H9 (cell line): ENCODE results near the gene IFI27L1. TPM values are rescaled to one million over a fixed set of nuclear protein-coding genes. Genes with fewer than 3 reads are reported as not detected.
A peak's percentile ranks its signal among the peaks of the same experiment; 100 is the strongest.

Source experiments
- DNase-seq: peaks from one replicate; pipeline ENCODE4 v3.0.0-alpha.2; 2017
- H2AFZ ChIP-seq: one replicate; pipeline ENCODE4 v1.6.1; 2013; ENCODE audit warnings: mild to moderate bottlenecking, low read length, control low read depth, moderate library complexity
- H2AK5ac ChIP-seq: 2 replicates; pipeline ENCODE4 v1.6.1; 2013; ENCODE audit warnings: low read length, control low read depth, mixed read lengths; ENCODE audit not compliant: insufficient read length
- H2BK120ac ChIP-seq: one replicate; pipeline ENCODE4 v1.6.1; 2013; ENCODE audit warnings: low read depth, mild to moderate bottlenecking, low read length, control low read depth, inconsistent platforms; ENCODE audit not compliant: poor library complexity, severe bottlenecking
- H2BK12ac ChIP-seq: 2 replicates; pipeline ENCODE4 v1.6.1; 2013; ENCODE audit warnings: low read length, control low read depth, mixed read lengths, low read depth; ENCODE audit not compliant: insufficient read length
- H2BK15ac ChIP-seq: 2 replicates; pipeline ENCODE4 v1.6.1; 2013; ENCODE audit warnings: low read depth, low read length, control low read depth
- H2BK20ac ChIP-seq: one replicate; pipeline ENCODE4 v1.6.1; 2013; ENCODE audit warnings: low read depth, mild to moderate bottlenecking, low read length, control low read depth, inconsistent platforms; ENCODE audit not compliant: poor library complexity, severe bottlenecking
- H2BK5ac ChIP-seq: 2 replicates; pipeline ENCODE4 v1.6.1; 2013; ENCODE audit warnings: low read length, control low read depth, mixed read lengths; ENCODE audit not compliant: insufficient read length
- H3K14ac ChIP-seq: 2 replicates; pipeline ENCODE4 v1.6.1; 2013; ENCODE audit warnings: low read length, control low read depth; ENCODE audit not compliant: insufficient read depth
- H3K18ac ChIP-seq: 2 replicates; pipeline ENCODE4 v1.6.1; 2013; ENCODE audit warnings: low read depth, mild to moderate bottlenecking, mixed read lengths, low read length, control low read depth; ENCODE audit not compliant: insufficient read length
- H3K23ac ChIP-seq: 2 replicates; pipeline ENCODE4 v1.6.1; 2013; ENCODE audit warnings: low read length, control low read depth, mixed read lengths, low read depth; ENCODE audit not compliant: insufficient read length
- H3K23me2 ChIP-seq: 2 replicates; pipeline ENCODE4 v1.6.1; 2013; ENCODE audit warnings: low read depth, mild to moderate bottlenecking, mixed read lengths, low read length, control low read depth; ENCODE audit not compliant: insufficient read length, poor library complexity, severe bottlenecking
- H3K27ac ChIP-seq: 2 replicates; pipeline ENCODE4 v1.5.1; 2013; ENCODE audit warnings: low read length, control low read depth, mixed read lengths, low read depth; ENCODE audit not compliant: insufficient read length
- H3K27me3 ChIP-seq: 2 replicates; pipeline ENCODE4 v1.6.1; 2013; ENCODE audit warnings: low read length, control low read depth, inconsistent platforms; ENCODE audit not compliant: insufficient read depth
- H3K4ac ChIP-seq: 2 replicates; pipeline ENCODE4 v1.6.1; 2013; ENCODE audit warnings: low read depth, mild to moderate bottlenecking, control low read depth, inconsistent platforms, low read length, moderate library complexity
- H3K4me1 ChIP-seq: 2 replicates; pipeline ENCODE4 v1.6.1; 2013; ENCODE audit warnings: low read length, control low read depth, inconsistent platforms; ENCODE audit not compliant: insufficient read depth
- H3K4me2 ChIP-seq: 2 replicates; pipeline ENCODE4 v1.6.1; 2013; ENCODE audit warnings: low read length, control low read depth, mixed read lengths; ENCODE audit not compliant: insufficient read length, insufficient read depth
- H3K56ac ChIP-seq: 2 replicates; pipeline ENCODE4 v1.6.1; 2013; ENCODE audit warnings: low read depth, mild to moderate bottlenecking, mixed read lengths, low read length, control low read depth; ENCODE audit not compliant: insufficient read length
- H3K79me1 ChIP-seq: 2 replicates; pipeline ENCODE4 v1.6.1; 2013; ENCODE audit warnings: low read depth, mild to moderate bottlenecking, moderate library complexity, low read length, control low read depth, inconsistent platforms; ENCODE audit not compliant: insufficient read depth, poor library complexity, severe bottlenecking
- H3K79me2 ChIP-seq: 2 replicates; pipeline ENCODE4 v1.6.1; 2013; ENCODE audit warnings: low read length, control low read depth, inconsistent platforms; ENCODE audit not compliant: insufficient read depth
- H3K9ac ChIP-seq: 2 replicates; pipeline ENCODE4 v1.6.1; 2013; ENCODE audit warnings: low read length, control low read depth, mixed read lengths; ENCODE audit not compliant: insufficient read length; ENCODE audit errors: extremely low read depth
- H3K9me3 ChIP-seq: one replicate; pipeline ENCODE4 v1.6.1; 2013; ENCODE audit warnings: low read depth, low read length, inconsistent platforms; ENCODE audit not compliant: control insufficient read depth
- H3T11ph ChIP-seq: one replicate; pipeline ENCODE4 v1.6.1; 2013; ENCODE audit warnings: mild to moderate bottlenecking, low read length, control low read depth, inconsistent platforms
- H4K20me1 ChIP-seq: one replicate; pipeline ENCODE4 v1.6.1; 2013; ENCODE audit not compliant: control insufficient read depth, insufficient read length, insufficient read depth
- H4K5ac ChIP-seq: 2 replicates; pipeline ENCODE4 v1.6.1; 2013; ENCODE audit warnings: low read depth, mild to moderate bottlenecking, mixed read lengths, low read length, control low read depth; ENCODE audit not compliant: insufficient read length
- H4K8ac ChIP-seq: replicated peaks from 2 replicates; pipeline ENCODE4 v1.6.1; 2013; ENCODE audit warnings: low read length, control low read depth, mixed read lengths, low read depth; ENCODE audit not compliant: insufficient read length
- H4K91ac ChIP-seq: 2 replicates; pipeline ENCODE4 v1.6.1; 2013; ENCODE audit warnings: low read depth, mild to moderate bottlenecking, moderate library complexity, mixed read lengths, low read length, control low read depth; ENCODE audit not compliant: insufficient read length
- H3K27ac Mint-ChIP-seq, 3 experiments: 2 replicates in 2 of 3; 3 replicates in 1 of 3; pipeline ENCODE4 v1.8.0; 2020 to 2021; ENCODE audit warnings: mixed read lengths in 3 of 3, mild to moderate bottlenecking in 1 of 3, moderate library complexity in 1 of 3
- H3K27me3 Mint-ChIP-seq: 2 replicates; pipeline ENCODE4 v1.8.0; 2021; ENCODE audit warnings: low read depth, mild to moderate bottlenecking, moderate library complexity, mixed read lengths
- H3K36me3 Mint-ChIP-seq, 3 experiments: 2 replicates in 2 of 3; 3 replicates in 1 of 3; pipeline ENCODE4 v1.8.0; 2020 to 2021; ENCODE audit warnings: low read depth in 3 of 3, mixed read lengths in 3 of 3; ENCODE audit not compliant: insufficient read depth in 1 of 3
- H3K4me1 Mint-ChIP-seq, 2 experiments: 2 replicates each; pipeline ENCODE4 v1.8.0; 2020; ENCODE audit warnings: mixed read lengths in 2 of 2
- H3K4me3 Mint-ChIP-seq, 2 experiments: 2 replicates in 1 of 2; 3 replicates in 1 of 2; pipeline ENCODE4 v1.8.0; 2020 to 2021; ENCODE audit warnings: mild to moderate bottlenecking in 2 of 2, mixed read lengths in 2 of 2, moderate library complexity in 1 of 2
- H3K9me3 Mint-ChIP-seq, 2 experiments: 2 replicates in 1 of 2; 3 replicates in 1 of 2; pipeline ENCODE4 v1.8.0; 2020; ENCODE audit warnings: mild to moderate bottlenecking in 2 of 2, mixed read lengths in 2 of 2, moderate library complexity in 1 of 2
- CTCF ChIP-seq: fragments of 200-600 bp; sonication (generic); conservative IDR thresholded peaks from 3 replicates; pipeline ENCODE4 v1.8.0; 2021; ENCODE audit warnings: antibody characterized with exemption, mild to moderate bottlenecking
- WGBS: extraction: QIAGEN DNeasy Blood & Tissue Kit; methylation state at CpG from one replicate; pipeline ENCODE4 v1.1.7; 2013; ENCODE audit warnings: missing lambda C conversion rate, low lambda C conversion rate, mixed read lengths; ENCODE audit not compliant: insufficient read length; ENCODE audit errors: extremely low coverage; 5-methylcytosine and 5-hydroxymethylcytosine counted together
- total RNA-seq: library from RNA; stranded (reverse); gene quantifications from 2 replicates; pipeline ENCODE4 v1.2.1, GENCODE V29; 2021

IFI27L1 gene
- total RNA-seq, 1 experiment from 2014 or later, result 27.4 TPM

- no peak overlapping the region for H4K91ac ChIP-seq
- no peak overlapping the region for H3K23ac ChIP-seq
- no peaks in the 10 kb centered on the region for H3K23me2 ChIP-seq
- H2BK20ac ChIP-seq, result no peak overlapping the region
- no peak overlapping the region for H4K8ac ChIP-seq
- no peak for TF ChIP-seq CTCF
- H3K4me1 ChIP-seq, result no peaks in the 10 kb centered on the region
- H3K27me3 Mint-ChIP-seq, result no peaks in the 10 kb centered on the region
- H3K79me2 ChIP-seq, result no peaks in the 10 kb centered on the region
- H3T11ph ChIP-seq, result no peak overlapping the region
- H3K4me3 Mint-ChIP-seq, result 0 out of 5 replicates have a peak overlapping the region, but pooled peaks of 1 of the 2 experiments have one; percentile 9
- H2BK120ac ChIP-seq, result no peak overlapping the region
- no peaks in the 10 kb centered on the region for H3K9me3 Mint-ChIP-seq
- no peak overlapping the region for H3K9ac ChIP-seq
- H3K18ac ChIP-seq, result no peak overlapping the region
- no peak overlapping the region for H4K5ac ChIP-seq
- H2BK12ac ChIP-seq, result no peak overlapping the region
- peak; percentile 17 for DNase-seq
- H3K14ac ChIP-seq, result no peak overlapping the region
- H4K20me1 ChIP-seq, result no peaks in the 10 kb centered on the region
- WGBS, result no CpG with 5 or more reads among the region's 2 CpGs
- H3K56ac ChIP-seq, result no peak overlapping the region
- H2AFZ ChIP-seq, result no peak overlapping the region
- no peak overlapping the region for H3K4me2 ChIP-seq
- H2BK5ac ChIP-seq, result no peak overlapping the region
- no peaks in the 10 kb centered on the region for H3K79me1 ChIP-seq
- H3K27ac Mint-ChIP-seq, result peak overlapping the region in 1 of 3 experiments; percentile 52; a peak in 1 of 7 replicates
- no peaks in the 10 kb centered on the region for H3K9me3 ChIP-seq
- no peak overlapping the region for H2AK5ac ChIP-seq
- H3K4ac ChIP-seq, result no peak overlapping the region
- peaks cover 16 to 20% of the 10 kb centered on the region in 2 experiments for H3K4me1 Mint-ChIP-seq
- no peaks in the 10 kb centered on the region; a peak in 1 of 7 replicates for H3K36me3 Mint-ChIP-seq
- H3K27ac ChIP-seq, result no peak overlapping the region
- no peak overlapping the region for H2BK15ac ChIP-seq
- H3K27me3 ChIP-seq, result no peaks in the 10 kb centered on the region
Measured at GRCh38 chr14:94109915-94110250, 28.8 kb downstream of the IFI27L1 start.
